Measurements from ENCODE around the gene CCBE1.
A peak's percentile ranks its signal among the peaks of the same experiment; 100 is the strongest.
"Not testable (repeated sequence)": the region's sequence is repeated elsewhere in the genome, so short reads cannot be mapped to it uniquely, and the experiment has no call there.

The CCBE1 gene

GRCh38 chr18:59650266-59650820 is 46.9 kb downstream of the CCBE1 start:
- DNase-seq: no peak

- no peak for DNase-seq
Measured at GRCh38 chr18:59649591-59649990, 47.6 kb downstream of the CCBE1 start.

- not testable (repeated sequence) for DNase-seq
Measured at GRCh38 chr18:59648469-59648868, 48.8 kb downstream of the CCBE1 start.

GRCh38 chr18:59646963-59647307 is 50.3 kb downstream of the CCBE1 start:
- no peak for DNase-seq

- no peak for DNase-seq
Measured at GRCh38 chr18:59646228-59646962, 50.8 kb downstream of the CCBE1 start.

- no peak for DNase-seq
Measured at GRCh38 chr18:59643740-59644139, 53.5 kb downstream of the CCBE1 start.

- no peak for DNase-seq
Measured at GRCh38 chr18:59640721-59641120, 56.5 kb downstream of the CCBE1 start.

GRCh38 chr18:59639821-59640220 is 57.4 kb downstream of the CCBE1 start:
- no peak for DNase-seq

- no peak for DNase-seq
Measured at GRCh38 chr18:59639136-59639535, 58.1 kb downstream of the CCBE1 start.

GRCh38 chr18:59633961-59634485 is 63.2 kb downstream of the CCBE1 start:
- no peak for DNase-seq

GRCh38 chr18:59633317-59633716 is 63.9 kb downstream of the CCBE1 start:
- no peak for DNase-seq

GRCh38 chr18:59631583-59632181 is 65.5 kb downstream of the CCBE1 start:
- DNase-seq: peak in 1 of 2 experiments; percentile 8

- no peak for DNase-seq
Measured at GRCh38 chr18:59629894-59630293, 67.3 kb downstream of the CCBE1 start.

- DNase-seq: no peak
Measured at GRCh38 chr18:59628995-59629394, 68.2 kb downstream of the CCBE1 start.

GRCh38 chr18:59627414-59627813 is 69.8 kb downstream of the CCBE1 start:
- no peak for DNase-seq

- no peak for DNase-seq
Measured at GRCh38 chr18:59624369-59624765, 72.9 kb downstream of the CCBE1 start.

- no peak for DNase-seq
Measured at GRCh38 chr18:59623456-59624368, 73.5 kb downstream of the CCBE1 start.

GRCh38 chr18:59621027-59621426 is 76.2 kb downstream of the CCBE1 start:
- DNase-seq: no peak

GRCh38 chr18:59620381-59620780 is 76.8 kb downstream of the CCBE1 start:
- no peak for DNase-seq

GRCh38 chr18:59619816-59620215 is 77.4 kb downstream of the CCBE1 start:
- DNase-seq: no peak

- DNase-seq: no peak
Measured at GRCh38 chr18:59617468-59617932, 79.7 kb downstream of the CCBE1 start.

- DNase-seq: no peak
Measured at GRCh38 chr18:59616501-59616900, 80.7 kb downstream of the CCBE1 start.

- no peak for DNase-seq
Measured at GRCh38 chr18:59613903-59614302, 83.3 kb downstream of the CCBE1 start.

Measured in NCI-H446 (cell line).